Breast epithelium (tissue), 4 donors: ENCODE data around the gene WDR31. TPM values are rescaled to one million over a fixed set of nuclear protein-coding genes. Genes with fewer than 3 reads are reported as not detected.
A peak's percentile ranks its signal among the peaks of the same experiment; 100 is the strongest.

Experiments used
- DNase-seq, 2 donors: peaks; one replicate each; pipeline ENCODE4 v3.0.0-alpha.2; 2019; ENCODE audit warnings: low spot score in 2 of 2
- H3K27ac ChIP-seq, 2 donors: fragments of 200-600 bp; sonication (generic) in 1 of 2; one replicate each; pipeline ENCODE4 v1.5.1; 2016 to 2019; ENCODE audit warnings: mild to moderate bottlenecking in 1 of 2
- H3K27me3 ChIP-seq, 2 donors: fragments of 200-600 bp; sonication (generic) in 1 of 2; one replicate each; pipeline versions ENCODE4 v1.5.1 to v1.6.0; 2017 to 2019; ENCODE audit warnings: control low read depth in 1 of 2, mild to moderate bottlenecking in 1 of 2
- H3K36me3 ChIP-seq: fragments of 200-600 bp; one replicate; pipeline ENCODE4 v1.5.1; 2019
- H3K4me1 ChIP-seq, 2 donors: fragments of 200-600 bp; sonication (generic); one replicate each; pipeline ENCODE4 v1.5.1; 2016 to 2019; ENCODE audit warnings: control low read depth in 1 of 2
- H3K4me3 ChIP-seq, 3 donors: fragments of 200-600 bp; sonication (generic); 1 replicate in 2 of 3; 2 replicates in 1 of 3; pipeline ENCODE4 v1.5.1; 2016 to 2019; ENCODE audit warnings: mild to moderate bottlenecking in 3 of 3, moderate library complexity in 2 of 3
- H3K9me3 ChIP-seq, 2 donors: fragments of 200-600 bp; sonication (generic) in 1 of 2; one replicate each; pipeline ENCODE4 v1.5.1; 2016 to 2019; ENCODE audit warnings: control low read depth in 1 of 2
- POLR2A ChIP-seq: fragments of 450-650 bp; IDR thresholded peaks from one replicate; pipeline ENCODE4 v1.6.1; 2016; ENCODE audit warnings: antibody characterized with exemption, mild to moderate bottlenecking, moderate library complexity
- POLR2AphosphoS5 ChIP-seq, 3 donors: sonication (generic); formaldehyde crosslinking; IDR thresholded peaks; one replicate each; pipeline ENCODE4 v1.6.1; 2017; ENCODE audit warnings: antibody characterized with exemption in 3 of 3
- intact Hi-C: fragments of 100-400 bp; cut with DNase I; formaldehyde crosslinking; loops from one replicate; pipeline ENCODE4 v1.15.1; 2023; ENCODE audit warnings: low total_unique reads
- total RNA-seq, 3 donors: library from RNA; depleted of rRNA; stranded (reverse); fragments of >200 nt; gene quantifications; one replicate each; pipeline ENCODE4 v1.1.0, GENCODE V29; 2016
- TF ChIP-seq, protein P1 (sequence below), 3 donors: fragments of 450-650 bp; IDR thresholded peaks; one replicate each; pipeline ENCODE4 v1.5.1; 2016 to 2017; ENCODE audit warnings: antibody characterized with exemption in 3 of 3, mild to moderate bottlenecking in 3 of 3, moderate library complexity in 3 of 3

Gene WDR31
- total RNA-seq, 3 donors from 2014 or later: 1.9 to 4.0 (median 3.6) TPM

DNA sequence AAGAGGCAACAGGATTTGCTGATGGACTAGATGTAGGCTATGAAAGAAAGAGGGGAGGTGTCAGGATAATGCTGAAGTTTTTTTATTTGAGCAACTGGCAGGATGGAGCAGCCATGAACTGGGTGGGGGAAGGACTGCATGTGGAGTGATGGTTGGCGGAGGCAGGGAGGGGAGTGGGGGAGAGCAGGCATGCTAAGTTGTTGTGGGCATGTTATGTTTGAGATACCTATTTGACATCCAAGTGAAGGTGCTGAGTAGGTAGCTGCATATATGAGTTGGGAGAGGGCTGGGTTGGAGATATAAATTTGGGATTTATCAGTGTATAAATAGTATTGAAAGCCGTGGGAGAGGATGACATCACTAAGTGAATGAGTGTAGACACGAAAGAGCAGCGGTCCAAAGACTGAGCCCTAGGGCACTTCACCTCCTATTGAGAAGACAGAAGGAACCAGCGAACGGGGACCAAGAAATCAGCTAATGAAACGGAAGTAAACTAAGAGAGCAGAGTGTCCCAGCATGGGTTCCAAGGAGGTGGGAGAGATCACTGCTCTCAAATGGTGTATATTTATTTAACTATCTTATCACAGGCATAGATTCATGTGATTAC is 16.7 kb upstream of the WDR31 start:
- Histone ChIP-seq H3K9me3 (no peaks in the 10 kb centered on the region), H3K27ac (no peak overlapping the region), H3K36me3 (no peaks in the 10 kb centered on the region), H3K27me3 (no peaks in the 10 kb centered on the region), H3K4me3 (no peak overlapping the region), H3K4me1 (no peaks in the 10 kb centered on the region)
- intact Hi-C loops: no loop called here
- TF ChIP-seq POLR2A (no peak), POLR2AphosphoS5 (IDR thresholded peaks at IDR 0.05) (no peak)
- TF ChIP-seq, protein P1, sequence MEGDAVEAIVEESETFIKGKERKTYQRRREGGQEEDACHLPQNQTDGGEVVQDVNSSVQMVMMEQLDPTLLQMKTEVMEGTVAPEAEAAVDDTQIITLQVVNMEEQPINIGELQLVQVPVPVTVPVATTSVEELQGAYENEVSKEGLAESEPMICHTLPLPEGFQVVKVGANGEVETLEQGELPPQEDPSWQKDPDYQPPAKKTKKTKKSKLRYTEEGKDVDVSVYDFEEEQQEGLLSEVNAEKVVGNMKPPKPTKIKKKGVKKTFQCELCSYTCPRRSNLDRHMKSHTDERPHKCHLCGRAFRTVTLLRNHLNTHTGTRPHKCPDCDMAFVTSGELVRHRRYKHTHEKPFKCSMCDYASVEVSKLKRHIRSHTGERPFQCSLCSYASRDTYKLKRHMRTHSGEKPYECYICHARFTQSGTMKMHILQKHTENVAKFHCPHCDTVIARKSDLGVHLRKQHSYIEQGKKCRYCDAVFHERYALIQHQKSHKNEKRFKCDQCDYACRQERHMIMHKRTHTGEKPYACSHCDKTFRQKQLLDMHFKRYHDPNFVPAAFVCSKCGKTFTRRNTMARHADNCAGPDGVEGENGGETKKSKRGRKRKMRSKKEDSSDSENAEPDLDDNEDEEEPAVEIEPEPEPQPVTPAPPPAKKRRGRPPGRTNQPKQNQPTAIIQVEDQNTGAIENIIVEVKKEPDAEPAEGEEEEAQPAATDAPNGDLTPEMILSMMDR (IDR thresholded peaks at IDR 0.05): no peak
- DNase-seq: no peak

DNA sequence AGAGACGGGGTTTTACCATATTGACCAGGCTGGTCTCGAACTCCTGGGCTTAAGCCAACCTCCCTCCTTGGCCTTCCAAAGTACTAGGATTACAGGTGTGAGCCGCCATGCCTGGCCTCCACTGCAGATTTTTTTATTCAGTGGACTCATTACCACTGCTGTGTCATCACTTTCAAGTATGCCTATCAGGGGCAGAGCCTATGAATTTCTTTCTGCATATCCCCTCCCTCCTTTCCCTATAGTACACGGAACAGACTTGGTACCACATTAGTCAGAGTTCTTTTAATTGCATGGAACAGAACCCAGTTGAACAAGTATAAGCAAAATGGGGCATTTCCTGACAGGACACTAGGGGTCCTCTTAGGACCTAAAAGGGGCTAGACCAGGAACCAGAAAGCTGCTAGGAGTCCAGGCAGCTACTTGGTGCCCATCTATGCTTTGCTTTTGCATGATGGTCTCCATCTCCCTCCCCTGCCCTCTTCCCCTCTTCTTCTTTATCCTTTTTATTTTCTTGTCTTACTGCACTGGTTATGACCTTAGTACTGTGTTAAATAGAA is 15.0 kb upstream of the WDR31 start:
- Histone ChIP-seq H3K9me3 (no peaks in the 10 kb centered on the region), H3K27me3 (no peaks in the 10 kb centered on the region), H3K27ac (no peak overlapping the region), H3K36me3 (no peaks in the 10 kb centered on the region), H3K4me3 (no peak overlapping the region), H3K4me1 (no peaks in the 10 kb centered on the region)
- DNase-seq: no peak
- intact Hi-C loops: no loop called here
- no peak for TF ChIP-seq POLR2A
- TF ChIP-seq, protein P1 (IDR thresholded peaks at IDR 0.05): no peak
- no peak for TF ChIP-seq POLR2AphosphoS5 (IDR thresholded peaks at IDR 0.05)

DNA sequence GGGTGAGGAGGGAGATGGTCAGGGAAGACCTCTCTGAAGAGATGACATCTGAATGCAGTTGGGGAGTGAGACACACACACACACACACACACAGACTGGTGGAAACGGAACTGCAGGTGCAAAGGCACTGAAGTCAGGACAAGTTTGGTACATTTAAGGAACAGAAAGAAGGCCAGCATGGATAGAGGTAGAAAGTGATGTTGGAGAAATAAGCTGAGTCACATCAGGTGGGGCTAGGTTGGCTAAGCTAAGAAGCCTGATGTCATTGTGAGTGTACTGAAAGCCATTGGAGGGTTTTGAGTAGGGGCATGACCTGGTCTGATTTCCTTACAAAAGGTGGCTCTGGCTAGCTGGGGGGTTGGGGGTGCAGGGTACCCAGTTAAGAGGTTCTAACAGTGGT is 12.3 kb upstream of the WDR31 start:
- Histone ChIP-seq H3K9me3 (no peaks in the 10 kb centered on the region), H3K4me1 (no peaks in the 10 kb centered on the region), H3K27me3 (no peaks in the 10 kb centered on the region), H3K27ac (no peak overlapping the region), H3K36me3 (no peaks in the 10 kb centered on the region), H3K4me3 (no peak overlapping the region)
- intact Hi-C loops: no loop called here
- no peak for DNase-seq
- TF ChIP-seq POLR2A (no peak), POLR2AphosphoS5 (IDR thresholded peaks at IDR 0.05) (no peak)
- TF ChIP-seq, protein P1 (IDR thresholded peaks at IDR 0.05): no peak

DNA sequence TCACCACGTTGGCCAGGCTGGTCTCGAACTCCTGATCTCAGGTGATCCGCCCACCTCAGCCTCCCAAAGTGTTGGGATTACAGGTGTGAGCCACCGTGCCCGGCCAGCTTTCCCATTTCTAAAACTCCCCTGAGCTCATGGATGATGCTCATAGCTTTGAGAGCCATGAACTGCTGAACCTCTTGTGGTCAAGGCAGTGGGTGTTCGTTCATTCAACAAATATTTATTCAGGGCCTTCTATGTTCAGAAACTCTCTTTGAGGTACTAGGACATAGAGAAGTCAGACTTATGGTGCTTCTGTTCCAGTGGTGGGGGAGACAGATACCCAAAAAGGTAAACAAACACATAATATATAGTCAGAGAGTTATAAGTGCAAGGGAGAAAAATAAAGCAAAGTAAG is 11.9 kb upstream of the WDR31 start:
- Histone ChIP-seq H3K27me3 (no peaks in the 10 kb centered on the region), H3K9me3 (no peaks in the 10 kb centered on the region), H3K4me1 (no peaks in the 10 kb centered on the region), H3K27ac (no peak overlapping the region), H3K4me3 (no peak overlapping the region), H3K36me3 (no peaks in the 10 kb centered on the region)
- DNase-seq: no peak
- intact Hi-C loops: no loop called here
- TF ChIP-seq POLR2AphosphoS5 (IDR thresholded peaks at IDR 0.05) (no peak), POLR2A (no peak)
- TF ChIP-seq, protein P1 (IDR thresholded peaks at IDR 0.05): no peak

DNA sequence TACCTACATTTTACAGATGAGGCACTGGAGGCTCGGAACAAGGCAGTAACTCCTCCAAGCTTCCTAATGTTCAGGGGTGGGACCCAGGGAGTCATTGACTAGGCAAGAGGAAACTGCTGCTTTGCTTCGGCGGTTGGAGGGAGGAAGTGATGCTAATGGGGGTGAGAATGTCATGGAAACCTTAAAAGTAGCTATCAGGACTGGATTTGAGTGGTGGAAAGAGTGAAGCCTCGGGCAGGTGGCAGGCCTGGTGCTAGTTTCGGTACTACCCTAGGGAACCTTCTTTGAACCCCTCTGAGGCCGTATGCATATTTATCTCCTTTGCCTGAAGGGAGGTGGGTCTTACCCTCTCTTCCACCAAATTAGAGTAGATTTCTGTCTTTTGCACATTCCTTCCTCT is 10.9 kb upstream of the WDR31 start:
- peak overlapping the region; percentile 32 to 81 for H3K27ac ChIP-seq
- TF ChIP-seq, protein P1 (IDR thresholded peaks at IDR 0.05): no peak
- TF ChIP-seq POLR2A: no peak
- TF ChIP-seq POLR2AphosphoS5 (IDR thresholded peaks at IDR 0.05): no peak
- no peaks in the 10 kb centered on the region for H3K4me1 ChIP-seq
- H3K36me3 ChIP-seq: no peaks in the 10 kb centered on the region
- no peak for DNase-seq
- intact Hi-C loops: no loop called here
- no peaks in the 10 kb centered on the region for H3K9me3 ChIP-seq
- no peak overlapping the region for H3K4me3 ChIP-seq
- H3K27me3 ChIP-seq: no peaks in the 10 kb centered on the region
